Neutrophil (primary cell): ENCODE data around the gene FRMPD1.
"Not testable (repeated sequence)": the region's sequence is repeated elsewhere in the genome, so short reads cannot be mapped to it uniquely, and the experiment has no call there.

Experiments
- H3K27ac ChIP-seq: fragments of 200-600 bp; sonication (generic); 2 replicates; pipeline ENCODE4 v1.5.1; 2016; ENCODE audit warnings: mild to moderate bottlenecking, moderate library complexity
- H3K27me3 ChIP-seq: fragments of 200-600 bp; sonication (generic); 2 replicates; pipeline ENCODE4 v1.6.0; 2016; ENCODE audit warnings: mild to moderate bottlenecking
- H3K36me3 ChIP-seq: fragments of 200-600 bp; sonication (generic); 2 replicates; pipeline ENCODE4 v1.5.1; 2017
- H3K4me1 ChIP-seq, 2 experiments: fragments of 200-600 bp in 1 of 2; sonication (generic) in 1 of 2; 1 replicate in 1 of 2; 2 replicates in 1 of 2; pipeline versions ENCODE4 v1.5.1 to v1.6.1; 2013 to 2016; ENCODE audit warnings: low read depth in 1 of 2, low read length in 1 of 2, mild to moderate bottlenecking in 1 of 2, moderate library complexity in 1 of 2; ENCODE audit not compliant: control insufficient read depth in 1 of 2, insufficient read depth in 1 of 2
- H3K4me3 ChIP-seq, 2 experiments: fragments of 200-600 bp in 1 of 2; sonication (generic) in 1 of 2; 1 replicate in 1 of 2; 2 replicates in 1 of 2; pipeline ENCODE4 v1.5.1; 2013 to 2016; ENCODE audit warnings: low read depth in 1 of 2, low read length in 1 of 2, mild to moderate bottlenecking in 1 of 2, moderate library complexity in 1 of 2
- H3K9me3 ChIP-seq: fragments of 200-600 bp; sonication (generic); 2 replicates; pipeline ENCODE4 v1.5.1; 2016
- TF ChIP-seq, protein P1 (sequence below): fragments of 200-600 bp; sonication (generic); IDR thresholded peaks from 2 replicates; pipeline ENCODE4 v1.5.1; 2016; ENCODE audit warnings: antibody characterized with exemption

The FRMPD1 gene

DNA sequence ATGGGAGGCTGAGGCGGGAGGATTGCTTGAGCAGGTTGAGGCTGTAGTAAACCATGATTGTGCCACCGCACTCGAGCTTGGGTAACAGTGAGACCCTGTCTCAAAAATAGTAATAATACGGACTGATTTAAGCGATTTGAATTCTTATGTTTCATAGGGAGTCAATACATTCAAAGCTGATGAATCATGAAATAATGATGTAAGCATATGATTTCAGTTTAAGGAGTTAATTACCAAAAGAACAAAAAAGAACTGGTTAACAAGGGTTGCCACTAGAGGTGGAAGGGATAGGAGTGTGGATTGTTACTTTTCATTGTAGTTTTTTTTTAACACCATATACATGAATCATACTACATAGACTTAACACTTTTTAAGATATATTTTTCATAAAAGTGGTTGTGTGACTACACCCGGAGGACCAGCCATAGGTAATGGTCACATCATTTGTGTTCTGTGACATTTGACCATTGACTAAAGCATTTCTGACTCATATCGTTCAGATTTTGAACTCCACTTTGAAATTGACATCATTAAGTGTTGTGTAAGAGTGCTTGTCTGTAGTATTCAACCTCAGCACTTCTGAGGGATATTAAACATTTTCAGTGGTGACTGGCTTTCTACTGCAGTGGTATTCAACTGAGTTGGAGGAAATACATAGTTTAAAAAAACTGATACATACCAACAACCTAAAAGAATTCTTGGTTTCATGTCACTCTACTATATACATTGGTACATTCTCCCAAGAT, 109.8 kb downstream of the FRMPD1 start:
- Histone ChIP-seq H3K4me3 (no peak overlapping the region), H3K27me3 (no peaks in the 10 kb centered on the region), H3K27ac (no peak overlapping the region), H3K9me3 (no peaks in the 10 kb centered on the region), H3K36me3 (peaks cover 25% of the 10 kb centered on the region), H3K4me1 (no peaks in the 10 kb centered on the region)
- TF ChIP-seq, protein P1, sequence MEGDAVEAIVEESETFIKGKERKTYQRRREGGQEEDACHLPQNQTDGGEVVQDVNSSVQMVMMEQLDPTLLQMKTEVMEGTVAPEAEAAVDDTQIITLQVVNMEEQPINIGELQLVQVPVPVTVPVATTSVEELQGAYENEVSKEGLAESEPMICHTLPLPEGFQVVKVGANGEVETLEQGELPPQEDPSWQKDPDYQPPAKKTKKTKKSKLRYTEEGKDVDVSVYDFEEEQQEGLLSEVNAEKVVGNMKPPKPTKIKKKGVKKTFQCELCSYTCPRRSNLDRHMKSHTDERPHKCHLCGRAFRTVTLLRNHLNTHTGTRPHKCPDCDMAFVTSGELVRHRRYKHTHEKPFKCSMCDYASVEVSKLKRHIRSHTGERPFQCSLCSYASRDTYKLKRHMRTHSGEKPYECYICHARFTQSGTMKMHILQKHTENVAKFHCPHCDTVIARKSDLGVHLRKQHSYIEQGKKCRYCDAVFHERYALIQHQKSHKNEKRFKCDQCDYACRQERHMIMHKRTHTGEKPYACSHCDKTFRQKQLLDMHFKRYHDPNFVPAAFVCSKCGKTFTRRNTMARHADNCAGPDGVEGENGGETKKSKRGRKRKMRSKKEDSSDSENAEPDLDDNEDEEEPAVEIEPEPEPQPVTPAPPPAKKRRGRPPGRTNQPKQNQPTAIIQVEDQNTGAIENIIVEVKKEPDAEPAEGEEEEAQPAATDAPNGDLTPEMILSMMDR: no peak

DNA sequence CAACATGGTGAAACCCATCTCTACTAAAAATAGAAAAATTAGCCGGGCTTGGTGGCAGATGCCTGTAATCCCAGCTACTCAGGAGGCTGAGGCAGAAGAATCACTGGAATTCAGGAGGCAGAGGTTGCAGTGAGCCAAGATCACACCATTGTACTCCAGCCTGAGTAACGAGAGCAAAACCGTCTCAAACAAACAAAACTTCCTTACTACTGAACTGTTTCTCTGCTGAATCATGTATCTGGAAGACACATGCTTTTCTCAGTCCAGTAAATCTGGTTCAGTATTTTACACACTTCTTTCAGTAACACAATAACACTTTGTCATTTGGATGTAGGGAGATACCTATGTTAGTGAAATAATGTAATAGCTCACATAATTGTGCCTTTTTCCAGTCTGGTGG, 110.8 kb downstream of the FRMPD1 start:
- Histone ChIP-seq H3K27ac (no peak overlapping the region), H3K27me3 (no peaks in the 10 kb centered on the region), H3K4me3 (no peak overlapping the region), H3K36me3 (peaks cover 25% of the 10 kb centered on the region), H3K4me1 (no peaks in the 10 kb centered on the region), H3K9me3 (no peaks in the 10 kb centered on the region)
- TF ChIP-seq, protein P1: no peak

DNA sequence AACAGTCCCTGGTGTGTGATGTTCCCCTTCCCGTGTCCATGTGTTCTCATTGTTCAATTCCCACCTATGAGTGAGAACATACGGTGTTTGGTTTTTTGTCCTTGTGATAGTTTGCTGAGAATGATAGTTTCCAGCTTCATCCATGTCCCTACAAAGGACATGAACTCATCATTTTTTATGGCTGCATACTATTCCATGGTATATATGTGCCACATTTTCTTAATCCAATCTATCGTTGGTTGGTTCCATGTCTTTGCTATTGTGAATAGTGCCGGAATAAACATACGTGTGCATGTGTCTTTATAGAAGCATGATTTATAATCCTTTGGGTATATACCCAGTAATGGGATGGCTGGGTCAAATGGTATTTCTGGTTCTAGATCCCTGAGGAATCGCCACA, 114.5 kb downstream of the FRMPD1 start:
- not testable (repeated sequence) for H3K4me3 ChIP-seq, H3K4me1 ChIP-seq, H3K27ac ChIP-seq, H3K27me3 ChIP-seq, H3K9me3 ChIP-seq
- peaks cover 37% of the 10 kb centered on the region for H3K36me3 ChIP-seq

DNA sequence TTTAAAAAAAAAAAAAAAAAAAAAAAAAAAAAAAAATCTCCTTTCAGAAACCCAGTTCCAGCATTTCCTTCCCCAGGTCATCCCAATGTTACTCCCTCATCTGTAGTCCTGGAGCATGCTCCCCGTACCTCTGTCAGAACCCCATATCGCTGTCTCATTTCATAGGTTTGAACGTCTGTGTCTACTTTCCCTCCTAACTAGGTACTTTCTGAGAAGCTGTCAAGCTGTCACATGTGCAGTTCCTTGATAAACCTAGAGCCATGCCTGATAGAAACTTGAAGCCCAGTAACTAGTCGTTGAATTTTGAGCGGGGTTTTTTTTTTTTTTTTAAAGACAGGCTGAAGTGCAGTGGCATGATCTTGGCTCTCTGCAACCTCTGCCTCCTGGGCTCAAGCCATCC, 118.6 kb downstream of the FRMPD1 start:
- peaks cover 59% of the 10 kb centered on the region for H3K36me3 ChIP-seq
- no peaks in the 10 kb centered on the region for H3K27me3 ChIP-seq
- no peak overlapping the region for H3K27ac ChIP-seq
- TF ChIP-seq, protein P1: no peak
- no peaks in the 10 kb centered on the region for H3K9me3 ChIP-seq
- no peak overlapping the region for H3K4me3 ChIP-seq
- H3K4me1 ChIP-seq: no peaks in the 10 kb centered on the region

DNA sequence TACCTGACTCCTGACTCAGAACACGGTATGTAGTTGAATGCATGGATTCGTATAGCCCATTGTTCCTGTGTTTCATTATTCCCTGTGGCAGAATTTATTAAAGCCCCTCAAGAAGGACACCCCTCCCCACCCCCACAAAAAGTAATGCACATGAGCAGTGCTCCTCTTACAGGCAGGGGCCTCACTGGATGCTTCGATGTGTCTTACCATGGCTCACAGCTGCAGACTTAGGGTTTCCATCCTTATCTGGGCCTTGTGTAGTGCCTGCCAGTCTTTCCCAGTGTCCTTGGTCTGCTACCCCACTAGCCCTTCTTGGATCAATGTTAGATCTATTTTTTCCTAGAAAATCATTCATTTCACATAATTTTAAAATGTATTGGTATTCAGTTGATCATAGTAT, 119.2 kb downstream of the FRMPD1 start:
- Histone ChIP-seq H3K36me3 (peaks cover 59% of the 10 kb centered on the region), H3K4me3 (no peak overlapping the region)

DNA sequence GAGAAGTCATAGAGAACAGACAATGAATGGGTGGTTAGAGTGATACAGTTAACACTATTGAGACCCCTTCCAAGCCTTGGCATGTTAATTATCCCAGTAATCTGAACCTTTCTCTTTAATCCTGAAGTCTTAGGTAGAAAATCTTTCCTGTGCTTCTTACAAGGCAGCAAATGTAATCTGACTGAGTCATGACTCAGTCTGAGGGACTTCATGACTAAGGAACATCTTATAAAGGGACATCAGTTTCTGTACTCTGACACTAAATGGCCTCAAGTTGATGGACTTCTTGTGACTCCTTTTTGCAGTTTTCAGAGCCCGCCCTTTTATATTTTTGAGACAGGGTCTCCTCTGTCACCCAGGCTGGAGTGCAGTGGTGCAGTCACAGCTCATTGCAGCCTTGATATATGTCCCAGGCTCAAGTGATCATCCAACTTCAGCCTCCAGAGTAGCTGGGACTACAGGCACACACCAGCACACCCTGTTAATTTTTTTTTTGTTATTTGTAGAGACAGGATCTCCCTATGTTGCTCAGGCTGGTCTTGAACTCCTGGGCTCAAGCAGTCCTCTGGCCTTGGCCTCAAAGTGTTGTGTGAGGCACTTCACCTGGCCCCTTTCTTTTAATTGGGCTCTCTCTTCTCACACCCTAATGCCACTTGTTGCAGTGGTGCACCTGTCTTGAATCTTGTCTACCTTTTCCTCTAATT, 124.6 kb downstream of the FRMPD1 start:
- Histone ChIP-seq H3K27ac (no peak overlapping the region), H3K27me3 (no peaks in the 10 kb centered on the region), H3K9me3 (no peaks in the 10 kb centered on the region), H3K36me3 (peaks cover 94% of the 10 kb centered on the region), H3K4me3 (no peak overlapping the region), H3K4me1 (no peaks in the 10 kb centered on the region)
- TF ChIP-seq, protein P1: no peak

More for the DNA sequence above, 119.2 kb downstream of the FRMPD1 start:
- Histone ChIP-seq H3K4me1 (no peaks in the 10 kb centered on the region), H3K27ac (no peak overlapping the region), H3K9me3 (no peaks in the 10 kb centered on the region), H3K27me3 (no peaks in the 10 kb centered on the region)
- TF ChIP-seq, protein P1: no peak
